Neural progenitor cell (in vitro differentiated cells): ENCODE data around the gene AMN.

Source experiments
- CTCF ChIP-seq: fragments of 200-600 bp; sonication (generic); IDR thresholded peaks from 2 replicates; pipeline ENCODE4 v1.5.1; 2017; ENCODE audit warnings: antibody characterized with exemption, mild to moderate bottlenecking
- EZH2 ChIP-seq: fragments of 200-600 bp; sonication (generic); IDR thresholded peaks from 2 replicates; pipeline ENCODE4 v1.6.1; 2017; ENCODE audit warnings: antibody characterized with exemption, mild to moderate bottlenecking, moderate library complexity

- no peak for TF ChIP-seq EZH2
- TF ChIP-seq CTCF: no peak
Measured at GRCh38 chr14:102927346-102927877, 4.9 kb downstream of the AMN start.
